GM04504 (cell line): ENCODE data around the gene SLC17A2.
"Not testable (repeated sequence)": the region's sequence is repeated elsewhere in the genome, so short reads cannot be mapped to it uniquely, and the experiment has no call there.

Source experiments
- DNase-seq: peaks from one replicate; pipeline ENCODE4 v3.0.0-alpha.2; 2012; ENCODE audit warnings: low read depth

The SLC17A2 gene

DNA sequence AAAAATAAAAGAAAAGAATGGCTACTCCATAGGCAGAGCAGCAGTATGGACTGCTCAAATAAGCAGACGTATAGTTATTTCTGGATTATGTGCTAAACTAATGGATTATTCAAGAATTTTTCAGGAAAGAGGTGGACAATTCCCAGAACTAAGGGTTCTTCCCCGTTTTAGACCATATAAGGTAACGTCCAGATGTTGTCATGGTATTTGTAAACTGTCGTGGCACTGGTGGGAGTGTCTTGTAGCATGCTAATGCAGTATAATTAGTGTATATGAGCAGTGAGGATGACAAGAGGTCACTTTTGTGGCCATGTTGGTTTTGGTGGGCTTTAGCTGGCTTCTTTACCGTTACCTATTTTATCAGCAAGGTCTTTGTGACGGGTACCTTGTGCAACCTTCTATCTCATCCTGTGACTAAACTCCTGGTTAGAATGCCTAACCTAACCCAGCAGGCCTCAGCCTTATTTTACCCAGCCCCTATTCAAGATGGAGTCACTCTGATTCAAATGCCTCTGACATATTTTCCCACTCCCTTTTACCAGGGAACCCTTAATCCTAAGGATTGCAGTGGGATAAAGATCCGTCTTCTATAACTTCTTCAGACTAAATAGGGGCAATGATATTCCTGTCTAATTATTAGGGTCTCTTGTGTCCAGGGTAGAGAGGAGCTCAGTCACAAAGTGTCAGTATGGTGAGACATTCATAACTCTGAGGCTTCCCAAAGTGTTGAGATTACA, 21.0 kb upstream of the SLC17A2 start:
- DNase-seq, result no peak

- no peak for DNase-seq
These were observed 19.8 kb upstream of the SLC17A2 start for GRCh38 chr6:25950297-25950696.

DNA sequence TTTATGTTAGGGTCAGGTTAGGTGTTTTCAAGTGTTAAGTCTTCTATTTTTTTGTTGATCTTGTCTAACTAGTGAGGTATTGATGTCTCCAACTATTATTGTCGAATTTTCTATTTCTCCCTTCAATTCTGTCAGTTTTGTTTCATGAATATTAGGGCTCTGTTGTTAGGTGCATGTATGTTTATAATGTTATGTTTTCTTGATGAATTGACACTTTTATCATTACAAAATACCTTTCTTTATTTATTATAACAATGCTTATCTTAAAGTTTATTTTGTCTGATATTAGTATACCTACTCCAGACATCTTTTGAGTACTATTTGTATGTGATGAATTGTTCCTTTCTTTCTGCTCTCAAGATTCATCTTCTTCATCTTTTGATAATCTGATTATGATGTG, 19.2 kb upstream of the SLC17A2 start:
- DNase-seq, result no peak

GRCh38 chr6:25947492-25947891, 17.0 kb upstream of the SLC17A2 start:
- not testable (repeated sequence) for DNase-seq

DNA sequence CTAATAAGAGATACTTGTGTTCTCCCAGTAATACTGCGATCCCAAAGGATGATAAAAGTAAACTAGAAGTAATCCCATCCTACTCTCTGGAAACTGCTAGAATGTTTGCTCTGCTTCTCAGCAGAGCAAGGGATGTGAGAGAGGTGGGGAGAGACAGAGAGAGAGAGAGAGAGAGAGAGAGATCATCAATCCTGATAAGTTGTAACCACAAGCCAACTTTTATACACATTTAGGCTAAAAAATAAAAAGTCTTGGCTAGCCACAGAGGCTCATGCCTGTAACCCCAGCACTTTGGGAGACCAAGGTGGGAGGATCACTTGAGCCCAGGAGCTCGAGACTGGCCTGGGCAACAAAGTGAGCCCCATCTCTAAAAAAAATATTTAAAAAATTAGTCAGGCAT, 16.1 kb upstream of the SLC17A2 start:
- no peak for DNase-seq

DNA sequence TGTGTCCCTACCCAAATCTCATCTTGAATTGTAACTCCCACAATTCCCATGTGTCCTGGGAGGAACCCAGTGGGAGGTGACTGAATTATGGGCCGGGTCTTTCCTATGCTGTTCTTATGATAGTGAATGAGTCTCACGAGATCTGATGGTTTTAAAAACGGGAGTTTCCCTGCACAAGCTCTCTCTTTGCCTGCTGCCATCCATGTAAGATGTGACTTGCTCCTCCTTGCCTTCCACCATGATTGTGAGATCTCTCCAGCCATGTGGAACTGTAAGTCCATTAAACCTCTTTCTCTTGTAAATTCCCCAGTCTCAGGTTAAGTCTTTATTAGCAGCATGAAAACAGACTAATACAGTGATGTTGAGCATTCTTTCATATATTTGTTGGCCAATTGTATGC, 15.2 kb upstream of the SLC17A2 start:
- DNase-seq, result not testable (repeated sequence)

DNA sequence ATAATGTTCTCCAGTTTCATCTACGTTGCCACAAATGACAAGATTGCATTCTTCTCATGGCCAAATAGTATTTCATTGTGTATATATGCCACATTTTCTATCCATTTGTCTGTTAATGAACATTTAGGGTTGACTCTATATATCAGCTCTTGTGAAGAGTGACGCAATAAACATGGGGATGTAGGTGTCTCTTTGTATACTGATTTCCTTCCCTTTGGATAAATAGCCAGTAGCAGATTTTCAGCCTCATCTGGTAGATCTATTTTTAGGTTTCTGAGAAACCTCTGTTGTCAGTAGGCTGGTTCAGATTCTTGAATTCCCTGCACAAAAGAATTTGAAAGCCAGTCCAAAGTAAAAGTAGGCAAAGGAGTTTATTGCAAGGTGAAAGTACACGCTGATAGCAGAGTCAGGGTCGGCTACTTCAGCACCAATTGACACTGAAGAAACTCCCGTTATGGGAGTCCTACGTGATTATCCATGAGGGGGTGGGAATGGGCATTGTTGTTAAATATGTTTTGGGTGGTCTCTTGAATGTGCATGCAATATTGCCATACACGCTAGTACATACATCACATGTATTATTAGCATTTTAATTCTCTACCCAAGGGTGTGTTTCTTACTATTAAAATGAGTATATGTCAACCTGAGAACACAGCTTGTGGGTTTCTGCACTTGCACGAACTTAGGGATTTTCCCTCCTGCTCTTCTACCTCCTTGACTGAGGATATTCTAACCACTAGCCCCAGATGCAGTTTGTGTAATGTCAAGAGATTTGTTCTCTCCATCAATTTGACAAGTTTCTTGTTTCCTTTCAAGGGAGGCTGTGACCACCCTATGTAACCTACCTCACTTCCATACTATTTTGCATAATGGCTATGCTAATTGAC, 14.4 kb upstream of the SLC17A2 start:
- no peak for DNase-seq

- DNase-seq, result no peak
These were observed 13.4 kb upstream of the SLC17A2 start for GRCh38 chr6:25943887-25944286.

DNA sequence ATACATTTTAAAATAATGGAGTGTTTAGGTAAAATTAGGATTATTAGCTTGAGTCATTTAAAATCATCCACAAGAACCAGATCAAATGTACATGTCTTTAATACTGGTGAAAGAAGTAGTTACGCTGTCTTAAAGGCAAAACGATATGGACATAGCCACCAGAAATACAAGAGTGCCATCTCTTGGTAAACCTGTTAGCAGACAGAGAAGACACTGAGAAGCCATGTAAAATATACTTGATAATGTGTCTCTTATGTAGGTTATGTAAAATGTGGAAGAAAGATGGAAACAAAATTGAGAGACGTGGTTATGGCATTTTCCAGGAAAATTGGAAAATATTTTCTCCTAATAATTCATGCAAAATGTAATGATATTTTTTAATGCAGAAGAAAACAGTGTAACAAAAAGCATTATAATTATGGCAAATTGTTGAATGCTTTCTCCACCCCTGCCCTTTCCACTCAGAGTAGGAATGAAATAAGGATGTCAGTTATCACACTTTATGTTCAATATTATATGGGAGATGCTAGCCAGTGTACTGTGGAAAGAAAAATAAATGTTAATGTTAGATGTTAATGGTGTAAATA, 12.2 kb upstream of the SLC17A2 start:
- no peak for DNase-seq

- no peak for DNase-seq
These were observed 9.1 kb upstream of the SLC17A2 start for GRCh38 chr6:25939593-25939992.

- no peak for DNase-seq
These were observed 5.5 kb upstream of the SLC17A2 start for GRCh38 chr6:25935953-25936352.

DNA sequence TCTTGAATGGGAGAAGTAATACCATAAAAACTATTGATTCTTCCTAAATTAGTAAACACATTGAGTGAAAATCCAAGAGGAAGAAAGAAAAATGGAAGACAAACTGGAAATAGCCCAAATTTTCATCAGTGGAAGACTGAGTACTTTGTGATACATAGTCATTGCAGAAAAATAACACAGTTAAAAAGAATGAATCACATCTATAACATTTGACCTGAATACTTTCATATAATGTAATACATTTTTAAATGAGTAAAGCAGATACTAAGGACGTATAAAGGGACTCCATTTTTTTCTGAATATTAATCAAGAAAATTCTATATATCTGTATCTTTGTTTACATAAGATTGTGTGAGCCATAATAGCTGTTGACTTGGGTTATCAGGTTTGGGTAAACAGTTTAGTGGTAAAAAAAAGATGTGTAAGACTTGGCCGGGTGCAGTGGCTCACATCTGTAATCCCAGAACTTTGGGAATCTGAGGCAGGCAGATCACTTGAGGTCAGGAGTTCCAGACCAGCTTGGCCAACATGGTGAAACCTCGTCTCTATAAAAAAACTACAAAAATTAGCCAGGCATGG, 4.3 kb upstream of the SLC17A2 start:
- DNase-seq, result no peak

DNA sequence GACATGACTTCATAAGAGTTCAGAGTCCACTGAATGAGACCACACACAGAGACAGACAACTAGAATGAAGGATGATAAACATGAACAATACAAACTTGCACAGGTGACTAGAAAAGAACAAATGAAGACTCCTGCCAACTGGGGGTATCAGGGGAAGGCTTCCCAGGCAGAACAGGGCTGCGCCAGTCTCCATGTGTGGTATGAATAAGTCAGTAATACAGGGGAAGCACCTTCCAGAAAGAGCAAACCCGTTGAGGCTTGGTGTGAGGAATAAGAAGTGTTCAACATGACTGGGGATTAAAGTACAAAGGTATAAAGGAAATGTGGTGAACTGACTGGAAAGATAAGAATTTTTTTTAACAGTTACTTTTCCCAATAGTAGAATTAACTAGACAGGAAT, 3.7 kb upstream of the SLC17A2 start:
- no peak for DNase-seq

DNA sequence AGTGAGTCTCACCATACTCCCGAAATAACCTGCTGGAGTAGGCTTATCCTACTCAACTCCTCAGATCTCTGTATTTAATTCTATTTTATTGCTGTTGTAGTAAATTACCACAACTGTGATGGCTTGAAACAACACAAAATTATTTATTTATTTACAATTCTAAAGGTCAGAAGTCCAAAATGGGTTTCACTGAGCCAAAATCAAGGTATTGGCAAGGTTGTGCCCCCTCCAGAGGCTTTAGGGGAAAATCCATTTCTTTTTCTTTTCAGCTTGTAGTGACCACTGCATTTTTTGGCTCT, 869 bp upstream of the SLC17A2 start:
- DNase-seq, result no peak

DNA sequence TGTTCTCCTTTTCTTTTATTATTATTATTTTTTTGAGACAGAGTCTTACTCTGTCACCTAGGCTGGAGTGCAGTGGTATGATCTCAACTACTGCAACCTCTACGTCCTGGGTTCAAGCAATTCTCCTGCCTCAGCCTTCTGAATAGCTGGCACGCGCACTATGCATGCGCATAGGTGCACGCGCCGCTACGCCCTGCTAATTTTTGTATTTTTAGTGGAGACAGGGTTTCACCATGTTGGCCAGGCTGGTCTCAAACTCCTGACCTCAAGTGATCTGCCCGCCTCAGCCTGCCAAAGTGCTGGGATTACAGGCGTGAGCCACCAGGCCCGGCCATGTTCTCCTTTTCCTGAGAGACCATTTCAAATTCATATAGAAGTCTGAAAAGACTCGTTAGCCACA, 706 bp downstream of the SLC17A2 start:
- DNase-seq, result not testable (repeated sequence)

GRCh38 chr6:25928562-25929324, 1.7 kb downstream of the SLC17A2 start:
- DNase-seq, result no peak

GRCh38 chr6:25927756-25928216, 2.7 kb downstream of the SLC17A2 start:
- DNase-seq, result no peak

- no peak for DNase-seq
These were observed 3.3 kb downstream of the SLC17A2 start for GRCh38 chr6:25927178-25927577.

GRCh38 chr6:25925876-25926275, 4.6 kb downstream of the SLC17A2 start:
- no peak for DNase-seq

DNA sequence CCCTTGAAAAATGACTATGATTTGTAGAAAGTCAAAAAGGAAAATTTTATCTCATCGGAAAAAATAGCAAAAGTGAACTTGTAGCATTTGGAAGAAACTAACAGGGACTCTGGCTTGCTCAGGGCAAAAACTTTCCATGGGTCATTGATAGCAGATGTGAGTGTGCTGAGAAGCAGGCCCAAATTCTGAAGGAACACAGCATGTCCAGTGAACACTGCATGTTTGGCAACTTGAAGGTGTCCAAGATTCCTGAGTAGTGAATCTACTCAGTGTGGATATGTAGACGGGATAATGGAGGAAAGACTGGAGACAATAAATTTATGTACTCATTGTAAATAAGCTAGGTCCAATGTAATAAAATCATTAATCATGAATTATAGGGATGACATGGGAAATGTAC, 8.2 kb downstream of the SLC17A2 start:
- DNase-seq, result no peak

GRCh38 chr6:25921525-25922203, 8.8 kb downstream of the SLC17A2 start:
- no peak for DNase-seq
